Measurements from ENCODE around the gene ENTPD3. TPM values are rescaled to one million over a fixed set of nuclear protein-coding genes. Genes with fewer than 3 reads are reported as not detected.
"Not testable (repeated sequence)": the region's sequence is repeated elsewhere in the genome, so short reads cannot be mapped to it uniquely, and the experiment has no call there.

ENTPD3 gene
- total and polyA plus RNA-seq, 7 donors = 1.2 to 13.9 (median 4.9) TPM

GRCh38 chr3:40461161-40461560 is 74.2 kb downstream of the ENTPD3 start:
- 77 to 78% methylated on average over 3 of the region's 3 CpGs for WGBS, 2 donors
- Histone ChIP-seq H3K4me1 (peaks cover 0 to 26% (median 22%) of the 10 kb centered on the region in 4 donors), H3K36me3 (peaks cover 22 to 72% (median 50%) of the 10 kb centered on the region in 4 donors), H3K4me3 (no peak overlapping the region), H3K9me3 (no peaks in the 10 kb centered on the region), H3K27me3 (no peaks in the 10 kb centered on the region), H3K27ac (no peak overlapping the region)
- DNase-seq = no peak
- no peak for TF ChIP-seq POLR2AphosphoS5 (IDR thresholded peaks at IDR 0.05)
- intact Hi-C loops (cut with DNase I) = no loop called here

- 95 to 96% methylated on average over 7 of the region's 7 CpGs for WGBS, 2 donors
- intact Hi-C loops (cut with DNase I); H3K4me3 ChIP-seq; H3K27ac ChIP-seq; H3K9me3 ChIP-seq; H3K27me3 ChIP-seq; DNase-seq: not testable (repeated sequence)
- peaks cover 0 to 17% (median 16%) of the 10 kb centered on the region in 4 donors for H3K4me1 ChIP-seq
- peaks cover 22 to 79% (median 50%) of the 10 kb centered on the region in 4 donors for H3K36me3 ChIP-seq
These were observed 75.9 kb downstream of the ENTPD3 start for GRCh38 chr3:40462838-40463237.

- no peak for TF ChIP-seq EP300 (IDR thresholded peaks at IDR 0.05)
- no peak for TF ChIP-seq CTCF (IDR thresholded peaks at IDR 0.05)
- no peak for TF ChIP-seq POLR2AphosphoS5 (IDR thresholded peaks at IDR 0.05)
- TF ChIP-seq POLR2A (IDR thresholded peaks at IDR 0.05) = no peak
These were observed 76.6 kb downstream of the ENTPD3 start for GRCh38 chr3:40463579-40463978.

GRCh38 chr3:40464339-40465110 is 77.5 kb downstream of the ENTPD3 start:
- intact Hi-C loops (cut with DNase I) = no loop called here
- WGBS, 2 donors = 65 to 71% methylated on average over 9 of the region's 9 CpGs
- Histone ChIP-seq H3K36me3 (peaks cover 12 to 62% (median 39%) of the 10 kb centered on the region in 4 donors), H3K4me3 (no peak overlapping the region), H3K4me1 (no peaks in the 10 kb centered on the region), H3K27ac (no peak overlapping the region), H3K9me3 (no peaks in the 10 kb centered on the region), H3K27me3 (no peaks in the 10 kb centered on the region)
- TF ChIP-seq EP300 (IDR thresholded peaks at IDR 0.05) (no peak), POLR2AphosphoS5 (IDR thresholded peaks at IDR 0.05) (peak in 1 of 4 donors; percentile 15), POLR2A (IDR thresholded peaks at IDR 0.05) (no peak)
- no peak for DNase-seq

More at GRCh38 chr3:40463579-40463978, 76.6 kb downstream of the ENTPD3 start:
- Histone ChIP-seq H3K36me3 (peaks cover 20 to 72% (median 47%) of the 10 kb centered on the region in 4 donors), H3K9me3 (no peaks in the 10 kb centered on the region), H3K27ac (no peak overlapping the region), H3K4me3 (no peak overlapping the region), H3K4me1 (peaks cover 0 to 9% (median 9%) of the 10 kb centered on the region in 4 donors), H3K27me3 (no peaks in the 10 kb centered on the region)
- intact Hi-C loops (cut with DNase I) = no loop called here
- whole genome bisulfite sequencing, 2 donors = 96 to 98% methylated on average over 2 of the region's 2 CpGs
- no peak for DNase-seq

GRCh38 chr3:40465111-40465407 is 78.1 kb downstream of the ENTPD3 start:
- WGBS, 2 donors = 87% methylated on average over 4 of the region's 4 CpGs
- no peaks in the 10 kb centered on the region for H3K9me3 ChIP-seq
- intact Hi-C loops (cut with DNase I) = no loop called here
- H3K36me3 ChIP-seq = peaks cover 12 to 57% (median 36%) of the 10 kb centered on the region in 4 donors
- H3K4me3 ChIP-seq = no peak overlapping the region
- no peak overlapping the region for H3K27ac ChIP-seq
- no peaks in the 10 kb centered on the region for H3K4me1 ChIP-seq
- H3K27me3 ChIP-seq = no peaks in the 10 kb centered on the region
- DNase-seq = no peak
- TF ChIP-seq EP300 (IDR thresholded peaks at IDR 0.05) (no peak), CTCF (IDR thresholded peaks at IDR 0.05) (no peak), POLR2A (IDR thresholded peaks at IDR 0.05) (no peak), POLR2AphosphoS5 (IDR thresholded peaks at IDR 0.05) (no peak)

GRCh38 chr3:40465456-40465855 is 78.5 kb downstream of the ENTPD3 start:
- no peak for DNase-seq
- Histone ChIP-seq H3K36me3 (peaks cover 12 to 53% (median 33%) of the 10 kb centered on the region in 4 donors), H3K27me3 (no peaks in the 10 kb centered on the region), H3K4me1 (no peaks in the 10 kb centered on the region), H3K4me3 (no peak overlapping the region), H3K9me3 (no peaks in the 10 kb centered on the region), H3K27ac (no peak overlapping the region)
- TF ChIP-seq POLR2A (IDR thresholded peaks at IDR 0.05) = no peak
- no peak for TF ChIP-seq CTCF (IDR thresholded peaks at IDR 0.05)
- TF ChIP-seq EP300 (IDR thresholded peaks at IDR 0.05) = no peak
- no peak for TF ChIP-seq POLR2AphosphoS5 (IDR thresholded peaks at IDR 0.05)
- 85 to 90% methylated on average over 2 of the region's 2 CpGs for WGBS, 2 donors
- intact Hi-C loops (cut with DNase I) = no loop called here

Measured in sigmoid colon (tissue), 7 donors.